HepG2 (cell line): Measurements from ENCODE around the gene USP34. TPM values are rescaled to one million over a fixed set of nuclear protein-coding genes. Genes with fewer than 3 reads are reported as not detected.

Experiments
- ATAC-seq: fragments of 200-7000 bp; cut with Tn5 transposase; 3 replicates; pipeline ENCODE4 v1.9.1; 2020; ENCODE audit warnings: mild to moderate bottlenecking, moderate library complexity
- BruUV-seq: library from RNA; stranded (reverse); fragments of 400-500 nt; replicated peaks from 2 replicates; lab custom pipeline; 2021; lab: Mats Ljungman, UMichigan
- CTCF ChIA-PET: fragments of 300-600 bp; formaldehyde crosslinking; extraction: SDS; loops from one replicate; lab custom pipeline; 2021; ENCODE audit warnings: low total read pairs, inconsistent platforms, low intra/inter-chr PET ratio; lab: Yijun Ruan, JAX
- POLR2A ChIA-PET: fragments of 350-600 bp; sonication (Branson Sonifier 250); formaldehyde crosslinking; loops from one replicate; lab custom pipeline; 2020; ENCODE audit warnings: antibody characterized with exemption, inconsistent platforms; lab: Yijun Ruan, JAX
- DNase-seq: peaks from one replicate; pipeline ENCODE4 v3.0.0-alpha.2; 2015; ENCODE audit warnings: low spot score
- FAIRE-seq: peaks from 3 replicates; lab custom pipeline; 2011; peaks lifted over from hg19 to GRCh38; lab: Jason Lieb, UNC
- H2AFZ ChIP-seq: one replicate; pipeline ENCODE4 v1.6.1; 2011; ENCODE audit warnings: low read length, inconsistent platforms
- H3K27ac ChIP-seq: fragments of 300-600 bp; 3 replicates; pipeline ENCODE4 v1.8.0; 2011; ENCODE audit warnings: mixed run types, mild to moderate bottlenecking, mixed read lengths, low read length, inconsistent platforms; ENCODE audit not compliant: insufficient read depth; ENCODE audit errors: extremely low read length
- H3K27me3 ChIP-seq, 2 experiments: fragments of 200-600 bp in 1 of 2; 2 replicates in 1 of 2; 3 replicates in 1 of 2; pipeline versions ENCODE4 v1.6.0 to v1.8.0; 2011; ENCODE audit warnings: low read length in 2 of 2, mild to moderate bottlenecking in 2 of 2, moderate library complexity in 2 of 2, inconsistent platforms in 1 of 2; ENCODE audit not compliant: insufficient read depth in 2 of 2, control insufficient read depth in 1 of 2
- H3K36me3 ChIP-seq, 2 experiments: fragments of 200-600 bp in 1 of 2; replicated peaks in 1 of 2; 2 replicates in 1 of 2; 3 replicates in 1 of 2; pipeline versions ENCODE4 v1.5.1 to v1.8.0; 2011; ENCODE audit warnings: low read length in 2 of 2, inconsistent platforms in 1 of 2; ENCODE audit not compliant: insufficient read depth in 2 of 2, control insufficient read depth in 1 of 2
- H3K4me1 ChIP-seq: 2 replicates; pipeline ENCODE4 v1.5.1; 2012; ENCODE audit warnings: low read length, inconsistent platforms; ENCODE audit not compliant: insufficient read depth
- H3K4me2 ChIP-seq: 2 replicates; pipeline ENCODE4 v1.6.0; 2011; ENCODE audit warnings: low read depth, low read length, inconsistent platforms
- H3K4me3 ChIP-seq, 3 experiments: fragments of 200-600 bp in 1 of 3; sonication (generic), shearing (Covaris generic) in 1 of 3; replicated peaks in 1 of 3; 2 replicates each; pipeline ENCODE4 v1.5.1; 2011 to 2016; ENCODE audit warnings: low read length in 3 of 3, inconsistent platforms in 2 of 3, low read depth in 2 of 3, mild to moderate bottlenecking in 2 of 3, control low read depth in 1 of 3, mixed read lengths in 1 of 3; ENCODE audit not compliant: insufficient read depth in 1 of 3
- H3K79me2 ChIP-seq: one replicate; pipeline ENCODE4 v1.6.1; 2011; ENCODE audit warnings: low read length, inconsistent platforms; ENCODE audit not compliant: insufficient read depth
- H3K9ac ChIP-seq: 2 replicates; pipeline ENCODE4 v1.6.0; 2011; ENCODE audit warnings: mild to moderate bottlenecking, low read depth, low read length, inconsistent platforms; ENCODE audit not compliant: insufficient read depth
- H3K9me3 ChIP-seq: 2 replicates; pipeline ENCODE4 v1.5.1; 2012; ENCODE audit warnings: mild to moderate bottlenecking, low read length
- H4K20me1 ChIP-seq: 2 replicates; pipeline ENCODE4 v1.6.0; 2011; ENCODE audit warnings: inconsistent platforms, mild to moderate bottlenecking, low read length, moderate library complexity; ENCODE audit not compliant: insufficient read depth
- RFX5 ChIP-seq: IDR thresholded peaks from 2 replicates; pipeline ENCODE4 v1.6.1; 2011; ENCODE audit warnings: low read depth, low read length, improper control_type of control experiment
- ZNF282 ChIP-seq: fragments of 450-650 bp; IDR thresholded peaks from 2 replicates; pipeline ENCODE4 v1.6.1; 2018; ENCODE audit not compliant: partially characterized antibody
- ZNF382 ChIP-seq: sonication (generic); formaldehyde crosslinking; IDR thresholded peaks from 2 replicates; pipeline ENCODE4 v1.5.0; 2020; ENCODE audit warnings: missing genetic modification reagents, mild to moderate bottlenecking, borderline replicate concordance
- WGBS: methylation state at CpG from one replicate; pipeline ENCODE4 v1.1.6; 2017; ENCODE audit warnings: low lambda C conversion rate; 5-methylcytosine and 5-hydroxymethylcytosine counted together
- in situ Hi-C: cut with HindIII; loops from 2 replicates; pipeline ENCODE4 v1.10.0; 2017; ENCODE audit warnings: low pct_unique_long_range_greater_than_20kb; ENCODE audit not compliant: extremely low pct_ligation_motif_present
- intact Hi-C: fragments of 100-400 bp; cut with micrococcal nuclease; formaldehyde crosslinking; loops from one replicate; pipeline ENCODE4 v1.10.0; 2022; ENCODE audit not compliant: unreplicated experiment
- polyA plus RNA-seq, 8 experiments: library from polyadenylated mRNA; depleted of rRNA in 3 of 8; stranded (reverse) in 7 of 8; unstranded in 1 of 8; fragments of >200 nt; fragmentation: Illumina TruSeq in 4 of 8; extraction: Trizol in 4 of 8; gene quantifications; 2 replicates each; pipeline versions ENCODE4 v1.2.1 to v1.2.3, GENCODE V29; 2011 to 2016; ENCODE audit warnings: low read depth in 4 of 8, missing spikeins in 1 of 8, mixed read lengths in 1 of 8; ENCODE audit not compliant: insufficient read depth in 1 of 8
- total RNA-seq, 5 experiments: library from RNA; depleted of rRNA; stranded (reverse); fragments of >200 nt; fragmentation: Illumina TruSeq; extraction: Trizol; gene quantifications; 2 replicates each; pipeline ENCODE4 v1.2.3, GENCODE V29; 2016; ENCODE audit warnings: low read depth in 1 of 5
- TF ChIP-seq, protein P1 (sequence below): sonication (generic); formaldehyde crosslinking; IDR thresholded peaks from 2 replicates; pipeline ENCODE4 v1.4.0; 2020; ENCODE audit warnings: missing genetic modification reagents
- TF ChIP-seq, protein P2 (sequence below): sonication (generic); formaldehyde crosslinking; IDR thresholded peaks from 2 replicates; pipeline ENCODE4 v1.5.1; 2020; ENCODE audit warnings: missing genetic modification reagents, mild to moderate bottlenecking, borderline replicate concordance

USP34 gene
- total and polyA plus RNA-seq, 2 of the 13 experiments (the other 11 are each of a cell fraction or from before 2014, with no cell fraction given) = 99.2 to 100 TPM

DNA sequence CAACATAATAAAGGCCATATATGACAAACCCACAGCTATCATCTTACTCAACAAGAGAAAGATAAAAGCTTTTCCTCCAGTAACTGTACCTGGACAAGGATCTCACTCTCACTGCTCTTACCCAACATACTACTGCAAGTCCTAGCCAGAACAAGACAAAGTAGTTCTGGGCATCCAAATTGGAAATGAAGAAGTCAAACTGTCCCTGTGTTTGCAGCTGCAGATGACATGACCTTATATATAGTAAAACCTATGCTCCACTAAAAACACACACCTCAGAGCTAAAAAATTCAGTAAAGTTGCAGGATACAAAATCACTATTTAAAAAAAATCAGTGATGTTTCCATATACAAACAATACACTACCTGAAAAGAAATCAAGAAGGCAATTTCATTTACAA lies 32.2 kb downstream of the USP34 start (continued):
- TF ChIP-seq, protein P1, sequence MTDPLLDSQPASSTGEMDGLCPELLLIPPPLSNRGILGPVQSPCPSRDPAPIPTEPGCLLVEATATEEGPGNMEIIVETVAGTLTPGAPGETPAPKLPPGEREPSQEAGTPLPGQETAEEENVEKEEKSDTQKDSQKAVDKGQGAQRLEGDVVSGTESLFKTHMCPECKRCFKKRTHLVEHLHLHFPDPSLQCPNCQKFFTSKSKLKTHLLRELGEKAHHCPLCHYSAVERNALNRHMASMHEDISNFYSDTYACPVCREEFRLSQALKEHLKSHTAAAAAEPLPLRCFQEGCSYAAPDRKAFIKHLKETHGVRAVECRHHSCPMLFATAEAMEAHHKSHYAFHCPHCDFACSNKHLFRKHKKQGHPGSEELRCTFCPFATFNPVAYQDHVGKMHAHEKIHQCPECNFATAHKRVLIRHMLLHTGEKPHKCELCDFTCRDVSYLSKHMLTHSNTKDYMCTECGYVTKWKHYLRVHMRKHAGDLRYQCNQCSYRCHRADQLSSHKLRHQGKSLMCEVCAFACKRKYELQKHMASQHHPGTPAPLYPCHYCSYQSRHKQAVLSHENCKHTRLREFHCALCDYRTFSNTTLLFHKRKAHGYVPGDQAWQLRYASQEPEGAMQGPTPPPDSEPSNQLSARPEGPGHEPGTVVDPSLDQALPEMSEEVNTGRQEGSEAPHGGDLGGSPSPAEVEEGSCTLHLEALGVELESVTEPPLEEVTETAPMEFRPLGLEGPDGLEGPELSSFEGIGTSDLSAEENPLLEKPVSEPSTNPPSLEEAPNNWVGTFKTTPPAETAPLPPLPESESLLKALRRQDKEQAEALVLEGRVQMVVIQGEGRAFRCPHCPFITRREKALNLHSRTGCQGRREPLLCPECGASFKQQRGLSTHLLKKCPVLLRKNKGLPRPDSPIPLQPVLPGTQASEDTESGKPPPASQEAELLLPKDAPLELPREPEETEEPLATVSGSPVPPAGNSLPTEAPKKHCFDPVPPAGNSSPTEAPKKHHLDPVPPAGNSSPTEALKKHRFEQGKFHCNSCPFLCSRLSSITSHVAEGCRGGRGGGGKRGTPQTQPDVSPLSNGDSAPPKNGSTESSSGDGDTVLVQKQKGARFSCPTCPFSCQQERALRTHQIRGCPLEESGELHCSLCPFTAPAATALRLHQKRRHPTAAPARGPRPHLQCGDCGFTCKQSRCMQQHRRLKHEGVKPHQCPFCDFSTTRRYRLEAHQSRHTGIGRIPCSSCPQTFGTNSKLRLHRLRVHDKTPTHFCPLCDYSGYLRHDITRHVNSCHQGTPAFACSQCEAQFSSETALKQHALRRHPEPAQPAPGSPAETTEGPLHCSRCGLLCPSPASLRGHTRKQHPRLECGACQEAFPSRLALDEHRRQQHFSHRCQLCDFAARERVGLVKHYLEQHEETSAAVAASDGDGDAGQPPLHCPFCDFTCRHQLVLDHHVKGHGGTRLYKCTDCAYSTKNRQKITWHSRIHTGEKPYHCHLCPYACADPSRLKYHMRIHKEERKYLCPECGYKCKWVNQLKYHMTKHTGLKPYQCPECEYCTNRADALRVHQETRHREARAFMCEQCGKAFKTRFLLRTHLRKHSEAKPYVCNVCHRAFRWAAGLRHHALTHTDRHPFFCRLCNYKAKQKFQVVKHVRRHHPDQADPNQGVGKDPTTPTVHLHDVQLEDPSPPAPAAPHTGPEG (CRISPR knock-in tag) = no peak
- TF ChIP-seq RFX5 (no peak), ZNF282 (no peak)

DNA sequence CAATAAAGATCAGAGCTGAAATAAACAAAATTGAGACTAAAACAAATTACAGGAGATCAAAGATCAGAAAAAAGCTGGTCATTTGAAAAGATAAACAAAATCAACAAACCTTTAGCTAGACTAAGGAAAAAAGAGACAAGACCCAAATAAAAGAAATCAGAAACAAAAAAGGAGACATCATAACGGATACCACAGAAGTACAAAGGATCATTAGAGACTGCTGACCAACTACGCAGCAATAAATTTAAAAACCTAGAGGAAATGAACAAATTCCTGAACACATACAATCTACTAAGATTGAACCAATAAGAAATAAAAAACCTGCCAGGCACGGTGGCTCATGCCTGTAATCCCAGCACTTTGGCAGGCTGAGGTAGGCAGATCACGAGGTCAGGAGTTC lies 33.7 kb downstream of the USP34 start:
- in situ Hi-C loops = no loop called here
- Histone ChIP-seq H3K4me1 (peaks cover 89% of the 10 kb centered on the region), H3K4me3 (no peak overlapping the region), H3K4me2 (no peak overlapping the region), H3K36me3 (peaks cover 3 to 6% of the 10 kb centered on the region in 2 experiments; a peak in 3 of 5 replicates), H4K20me1 (peaks cover 88% of the 10 kb centered on the region), H3K9me3 (0 out of 2 replicates have a peak, but pooled peaks cover 5% of the 10 kb centered on the region), H2AFZ (no peak overlapping the region), H3K27ac (no peak overlapping the region), H3K27me3 (no peaks in the 10 kb centered on the region), H3K79me2 (peaks cover 93% of the 10 kb centered on the region), H3K9ac (no peak overlapping the region)
- no TSS peak for BruUV-seq
- FAIRE-seq (no peak), DNase-seq (no peak), ATAC-seq (no peak)
- intact Hi-C loops = no loop called here
- 98% methylated on average over 4 of the region's 4 CpGs for WGBS
- TF ChIP-seq, protein P2, sequence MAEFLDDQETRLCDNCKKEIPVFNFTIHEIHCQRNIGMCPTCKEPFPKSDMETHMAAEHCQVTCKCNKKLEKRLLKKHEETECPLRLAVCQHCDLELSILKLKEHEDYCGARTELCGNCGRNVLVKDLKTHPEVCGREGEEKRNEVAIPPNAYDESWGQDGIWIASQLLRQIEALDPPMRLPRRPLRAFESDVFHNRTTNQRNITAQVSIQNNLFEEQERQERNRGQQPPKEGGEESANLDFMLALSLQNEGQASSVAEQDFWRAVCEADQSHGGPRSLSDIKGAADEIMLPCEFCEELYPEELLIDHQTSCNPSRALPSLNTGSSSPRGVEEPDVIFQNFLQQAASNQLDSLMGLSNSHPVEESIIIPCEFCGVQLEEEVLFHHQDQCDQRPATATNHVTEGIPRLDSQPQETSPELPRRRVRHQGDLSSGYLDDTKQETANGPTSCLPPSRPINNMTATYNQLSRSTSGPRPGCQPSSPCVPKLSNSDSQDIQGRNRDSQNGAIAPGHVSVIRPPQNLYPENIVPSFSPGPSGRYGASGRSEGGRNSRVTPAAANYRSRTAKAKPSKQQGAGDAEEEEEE (CRISPR knock-in tag) = no peak
- 0 out of 2 replicates have a peak, but pooled peaks have one; percentile 80 for TF ChIP-seq ZNF382 (CRISPR knock-in tag)
- ChIA-PET CTCF (no interaction called here), POLR2A (no interaction called here)
